NCI-H345 treated with DMSO at 0.1 percent for 48 hours (cell line): ENCODE data around the gene ATXN7L1.

Source experiments
- DNase-seq: peaks from one replicate; lab custom pipeline; 2025; ENCODE audit not compliant: unreplicated experiment; lab: John Stamatoyannopoulos, UW

Gene ATXN7L1

GRCh38 chr7:105828141-105828540, 48.3 kb downstream of the ATXN7L1 start:
- DNase-seq, result no peak

- DNase-seq, result no peak
Observed at GRCh38 chr7:105827151-105827875, 49.1 kb downstream of the ATXN7L1 start.

- DNase-seq, result no peak
Observed at GRCh38 chr7:105826143-105826542, 50.3 kb downstream of the ATXN7L1 start.

- DNase-seq, result no peak
Observed at GRCh38 chr7:105825371-105825770, 51.0 kb downstream of the ATXN7L1 start.

GRCh38 chr7:105822806-105823205, 53.6 kb downstream of the ATXN7L1 start:
- DNase-seq, result no peak

- no peak for DNase-seq
Observed at GRCh38 chr7:105821527-105821926, 54.9 kb downstream of the ATXN7L1 start.

- no peak for DNase-seq
Observed at GRCh38 chr7:105820363-105821066, 55.9 kb downstream of the ATXN7L1 start.

- DNase-seq, result no peak
Observed at GRCh38 chr7:105819559-105819958, 56.8 kb downstream of the ATXN7L1 start.

- no peak for DNase-seq
Observed at GRCh38 chr7:105816954-105817615, 59.3 kb downstream of the ATXN7L1 start.

- no peak for DNase-seq
Observed at GRCh38 chr7:105816266-105816843, 60.0 kb downstream of the ATXN7L1 start.

- no peak for DNase-seq
Observed at GRCh38 chr7:105815576-105815975, 60.8 kb downstream of the ATXN7L1 start.

- no peak for DNase-seq
Observed at GRCh38 chr7:105814481-105814880, 61.9 kb downstream of the ATXN7L1 start.

GRCh38 chr7:105811189-105811847, 65.1 kb downstream of the ATXN7L1 start:
- DNase-seq, result no peak

- DNase-seq, result no peak
Observed at GRCh38 chr7:105810556-105810955, 65.8 kb downstream of the ATXN7L1 start.

- DNase-seq, result no peak
Observed at GRCh38 chr7:105808703-105809590, 67.5 kb downstream of the ATXN7L1 start.

- no peak for DNase-seq
Observed at GRCh38 chr7:105808209-105808608, 68.2 kb downstream of the ATXN7L1 start.

- no peak for DNase-seq
Observed at GRCh38 chr7:105807448-105807762, 69.0 kb downstream of the ATXN7L1 start.

- DNase-seq, result no peak
Observed at GRCh38 chr7:105806592-105807447, 69.6 kb downstream of the ATXN7L1 start.

GRCh38 chr7:105805447-105806019, 70.9 kb downstream of the ATXN7L1 start:
- DNase-seq, result no peak
